MM.1S (cell line): ENCODE measurements around the gene FAN1.

Experiments
- DNase-seq: peaks from one replicate; pipeline ENCODE4 v3.0.0-alpha.2; 2015
- H2AFZ ChIP-seq: fragments of 300-600 bp; sonication (generic); 2 replicates; pipeline ENCODE4 v1.6.0; 2016; ENCODE audit warnings: antibody characterized with exemption, low read length
- H3F3A ChIP-seq: fragments of 300-600 bp; sonication (generic); 2 replicates; pipeline ENCODE4 v1.6.1; 2016; ENCODE audit warnings: mild to moderate bottlenecking, antibody characterized with exemption, low read length, moderate library complexity, mixed read lengths; ENCODE audit not compliant: insufficient read depth
- H3K27ac ChIP-seq: fragments of 300-600 bp; sonication (generic); 2 replicates; pipeline ENCODE4 v1.5.1; 2016; ENCODE audit warnings: mild to moderate bottlenecking, low read length
- H3K27me3 ChIP-seq: fragments of 300-600 bp; sonication (generic); replicated peaks from 2 replicates; pipeline ENCODE4 v1.6.0; 2016; ENCODE audit warnings: low read length; ENCODE audit not compliant: insufficient read depth
- H3K36me3 ChIP-seq: fragments of 300-600 bp; sonication (generic); replicated peaks from 2 replicates; pipeline ENCODE4 v1.6.1; 2016; ENCODE audit warnings: mild to moderate bottlenecking, low read length, mixed read lengths; ENCODE audit not compliant: insufficient read depth
- H3K4me1 ChIP-seq: fragments of 300-600 bp; sonication (generic); 2 replicates; pipeline ENCODE4 v1.6.1; 2016; ENCODE audit warnings: low read length, mixed read lengths
- H3K4me2 ChIP-seq: fragments of 300-600 bp; sonication (generic); 2 replicates; pipeline ENCODE4 v1.6.0; 2016; ENCODE audit warnings: low read depth, low read length
- H3K4me3 ChIP-seq: fragments of 300-600 bp; sonication (generic); 2 replicates; pipeline ENCODE4 v1.5.1; 2016; ENCODE audit warnings: low read length, mixed read lengths
- H3K79me2 ChIP-seq: fragments of 300-600 bp; sonication (generic); 2 replicates; pipeline ENCODE4 v1.6.1; 2016; ENCODE audit warnings: mixed run types, low read length, mixed read lengths
- H3K9ac ChIP-seq: fragments of 300-600 bp; sonication (generic); 2 replicates; pipeline ENCODE4 v1.6.1; 2016; ENCODE audit warnings: low read length, mixed read lengths
- H3K9me2 ChIP-seq: fragments of 300-600 bp; sonication (generic); replicated peaks from 2 replicates; pipeline ENCODE4 v1.6.1; 2016; ENCODE audit warnings: mild to moderate bottlenecking, low read length, mixed read lengths; ENCODE audit not compliant: insufficient read depth
- H3K9me3 ChIP-seq: fragments of 300-600 bp; sonication (generic); replicated peaks from 2 replicates; pipeline ENCODE4 v1.6.1; 2016; ENCODE audit warnings: mild to moderate bottlenecking, low read length, mixed read lengths; ENCODE audit not compliant: insufficient read depth
- H4K20me1 ChIP-seq: fragments of 300-600 bp; sonication (generic); 2 replicates; pipeline ENCODE4 v1.6.1; 2016; ENCODE audit warnings: mild to moderate bottlenecking, low read length, moderate library complexity, mixed read lengths; ENCODE audit not compliant: insufficient read depth
- EZH2 ChIP-seq: fragments of 300-600 bp; sonication (generic); optimal IDR thresholded peaks from 2 replicates; pipeline ENCODE3; 2017; ENCODE audit warnings: low read depth, mild to moderate bottlenecking, antibody characterized with exemption, low read length, mixed read lengths
- EZH2phosphoT487 ChIP-seq: fragments of 300-600 bp; sonication (generic); IDR thresholded peaks from 2 replicates; pipeline ENCODE4 v1.6.1; 2018; ENCODE audit warnings: antibody characterized with exemption, low read length
- TF ChIP-seq, protein P1 (sequence below): fragments of 300-600 bp; sonication (generic); IDR thresholded peaks from 2 replicates; pipeline ENCODE4 v1.5.1; 2016; ENCODE audit warnings: antibody characterized with exemption, low read length, mixed read lengths

The FAN1 gene

DNA sequence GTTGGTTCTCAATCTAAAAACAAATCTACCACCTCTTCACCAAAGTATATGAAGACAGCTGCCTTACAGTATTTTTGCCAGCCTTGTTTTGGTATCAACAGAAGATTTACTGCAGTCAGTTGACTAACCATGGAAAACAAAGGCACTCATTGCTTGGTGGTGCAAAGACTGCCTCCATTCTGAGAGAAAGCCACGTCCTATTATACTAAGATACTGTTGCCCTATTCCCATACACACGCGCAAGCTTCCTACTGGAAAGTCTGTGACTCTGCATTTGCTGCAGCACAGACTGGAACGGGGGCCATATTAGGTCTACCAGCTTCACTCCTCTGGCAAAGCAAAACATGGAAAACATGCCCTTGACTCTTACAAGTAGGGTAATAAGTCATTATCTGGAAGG lies 69.7 kb downstream of the FAN1 start:
- DNase-seq: no peak
- peaks cover 5% of the 10 kb centered on the region; the same call in 1 of the 2 replicates for H3F3A ChIP-seq
- H3K36me3 ChIP-seq: peaks cover 30% of the 10 kb centered on the region
- H3K9me2 ChIP-seq: no peaks in the 10 kb centered on the region
- H3K4me3 ChIP-seq: no peak overlapping the region
- H3K4me2 ChIP-seq: no peak overlapping the region
- H3K4me1 ChIP-seq: peaks cover 22% of the 10 kb centered on the region
- H4K20me1 ChIP-seq: no peaks in the 10 kb centered on the region; the same call in 1 of the 2 replicates
- no peaks in the 10 kb centered on the region for H3K27me3 ChIP-seq
- peaks cover 95% of the 10 kb centered on the region for H3K79me2 ChIP-seq
- H3K9ac ChIP-seq: no peak overlapping the region
- H2AFZ ChIP-seq: no peak overlapping the region
- TF ChIP-seq, protein P1, sequence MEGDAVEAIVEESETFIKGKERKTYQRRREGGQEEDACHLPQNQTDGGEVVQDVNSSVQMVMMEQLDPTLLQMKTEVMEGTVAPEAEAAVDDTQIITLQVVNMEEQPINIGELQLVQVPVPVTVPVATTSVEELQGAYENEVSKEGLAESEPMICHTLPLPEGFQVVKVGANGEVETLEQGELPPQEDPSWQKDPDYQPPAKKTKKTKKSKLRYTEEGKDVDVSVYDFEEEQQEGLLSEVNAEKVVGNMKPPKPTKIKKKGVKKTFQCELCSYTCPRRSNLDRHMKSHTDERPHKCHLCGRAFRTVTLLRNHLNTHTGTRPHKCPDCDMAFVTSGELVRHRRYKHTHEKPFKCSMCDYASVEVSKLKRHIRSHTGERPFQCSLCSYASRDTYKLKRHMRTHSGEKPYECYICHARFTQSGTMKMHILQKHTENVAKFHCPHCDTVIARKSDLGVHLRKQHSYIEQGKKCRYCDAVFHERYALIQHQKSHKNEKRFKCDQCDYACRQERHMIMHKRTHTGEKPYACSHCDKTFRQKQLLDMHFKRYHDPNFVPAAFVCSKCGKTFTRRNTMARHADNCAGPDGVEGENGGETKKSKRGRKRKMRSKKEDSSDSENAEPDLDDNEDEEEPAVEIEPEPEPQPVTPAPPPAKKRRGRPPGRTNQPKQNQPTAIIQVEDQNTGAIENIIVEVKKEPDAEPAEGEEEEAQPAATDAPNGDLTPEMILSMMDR: no peak
- TF ChIP-seq EZH2phosphoT487 (no peak), EZH2 (no peak)
- H3K27ac ChIP-seq: no peak overlapping the region
- H3K9me3 ChIP-seq: no peaks in the 10 kb centered on the region

DNA sequence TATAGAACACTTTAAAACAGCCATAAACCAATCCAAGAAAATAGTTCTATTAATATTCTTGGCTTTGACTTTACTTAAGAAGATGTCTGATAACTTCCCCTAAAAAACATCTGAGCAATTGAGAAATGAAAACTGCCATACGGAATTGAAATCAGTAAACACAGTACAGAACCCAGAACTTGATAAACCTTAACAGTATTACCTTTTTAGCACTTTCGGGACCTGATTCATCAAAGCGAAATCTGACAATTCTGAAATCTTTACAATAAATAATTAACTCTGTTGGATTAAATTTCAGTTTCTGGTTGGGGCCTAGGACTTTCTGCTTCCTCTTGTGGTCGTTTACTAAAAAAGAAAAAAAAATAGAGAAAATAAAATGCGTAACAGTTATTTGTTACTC lies 70.4 kb downstream of the FAN1 start:
- no peak overlapping the region for H3K4me3 ChIP-seq
- H3K36me3 ChIP-seq: peaks cover 30% of the 10 kb centered on the region
- H3K27ac ChIP-seq: no peak overlapping the region
- no peak overlapping the region for H3K4me2 ChIP-seq
- DNase-seq: no peak
- H3F3A ChIP-seq: peaks cover 5% of the 10 kb centered on the region; the same call in 1 of the 2 replicates
- no peaks in the 10 kb centered on the region; the same call in 1 of the 2 replicates for H4K20me1 ChIP-seq
- peaks cover 29% of the 10 kb centered on the region for H3K4me1 ChIP-seq
- TF ChIP-seq, protein P1: no peak
- TF ChIP-seq EZH2phosphoT487 (no peak), EZH2 (no peak)
- no peaks in the 10 kb centered on the region for H3K27me3 ChIP-seq
- H3K9me3 ChIP-seq: no peaks in the 10 kb centered on the region
- H2AFZ ChIP-seq: no peak overlapping the region
- H3K79me2 ChIP-seq: peaks cover 99% of the 10 kb centered on the region
- no peak overlapping the region for H3K9ac ChIP-seq
- H3K9me2 ChIP-seq: no peaks in the 10 kb centered on the region

DNA sequence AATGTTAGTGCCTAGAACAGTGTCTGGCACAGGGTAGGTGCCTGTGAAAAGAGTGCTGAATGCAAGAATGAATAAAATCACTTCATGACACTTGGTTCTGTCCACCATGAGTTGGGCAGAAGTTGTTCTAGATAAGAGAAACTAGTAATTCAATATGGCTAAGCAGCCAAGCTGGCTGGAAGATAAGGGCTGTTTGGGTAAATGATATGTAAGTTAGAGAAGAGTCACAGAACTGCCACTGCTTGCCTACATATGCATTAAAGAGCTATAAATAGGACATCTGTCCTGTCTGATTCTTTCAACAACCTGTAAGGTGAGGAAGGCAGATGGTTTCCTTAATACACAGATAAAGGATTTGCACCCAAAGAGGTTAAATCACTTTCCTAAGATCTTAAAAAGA lies 74.6 kb downstream of the FAN1 start:
- no peak overlapping the region for H3K9ac ChIP-seq
- no peaks in the 10 kb centered on the region for H3K9me3 ChIP-seq
- no peaks in the 10 kb centered on the region; the same call in 1 of the 2 replicates for H4K20me1 ChIP-seq
- TF ChIP-seq EZH2: no peak
- no peak for TF ChIP-seq EZH2phosphoT487
- TF ChIP-seq, protein P1: no peak
- H3F3A ChIP-seq: no peaks in the 10 kb centered on the region
- H3K4me1 ChIP-seq: peaks cover 29% of the 10 kb centered on the region
- no peak overlapping the region; the same call in 1 of the 2 replicates for H3K4me2 ChIP-seq
- H3K27me3 ChIP-seq: no peaks in the 10 kb centered on the region
- H3K79me2 ChIP-seq: peaks cover 99% of the 10 kb centered on the region
- H3K36me3 ChIP-seq: peaks cover 8% of the 10 kb centered on the region; the same call in 1 of the 2 replicates
- no peak overlapping the region for H3K27ac ChIP-seq
- H3K4me3 ChIP-seq: no peak overlapping the region
- DNase-seq: no peak
- no peak overlapping the region for H2AFZ ChIP-seq
- H3K9me2 ChIP-seq: no peaks in the 10 kb centered on the region
